ENCODE measurements around the gene IL1R2. TPM values are rescaled to one million over a fixed set of nuclear protein-coding genes. Genes with fewer than 3 reads are reported as not detected.

Gene IL1R2
- total and polyA plus RNA-seq, 2 experiments from 2014 or later = not detected

GRCh38 chr2:102060047-102060446 is 68.3 kb downstream of the IL1R2 start (continued):
- no peak for TF ChIP-seq CTCF (conservative IDR thresholded peaks at IDR 0.05; ENCODE audit: low read depth in 2 of 2)
- no peak for TF ChIP-seq EZH2 (IDR thresholded peaks at IDR 0.05; ENCODE audit: low read depth, unreplicated experiment)
- no peak for TF ChIP-seq STAT1 (IDR thresholded peaks at IDR 0.05; ENCODE audit: unreplicated experiment)
- no peak for TF ChIP-seq EZH2phosphoT487 (IDR thresholded peaks at IDR 0.05; ENCODE audit: unreplicated experiment)

GRCh38 chr2:102060792-102061191 is 69.0 kb downstream of the IL1R2 start:
- Histone ChIP-seq H2AFZ (no peak overlapping the region), H3K4me3 (no peak overlapping the region), H3K9me2 (ENCODE audit: insufficient read depth) (no peaks in the 10 kb centered on the region; the same call in 1 of the 2 replicates), H3K79me2 (replicated peaks; ENCODE audit: insufficient read depth) (no peaks in the 10 kb centered on the region), H3F3A (replicated peaks; ENCODE audit: low read depth) (no peaks in the 10 kb centered on the region), H3K36me3 (ENCODE audit: insufficient read depth) (no peaks in the 10 kb centered on the region), H4K20me1 (replicated peaks; ENCODE audit: insufficient read depth) (no peaks in the 10 kb centered on the region), H3K4me2 (no peak overlapping the region), H3K4me1 (ENCODE audit: insufficient read depth) (no peaks in the 10 kb centered on the region), H3K27me3 (ENCODE audit: insufficient read depth) (no peaks in the 10 kb centered on the region), H3K27ac (ENCODE audit: low read depth) (no peak overlapping the region)
- Mint-ChIP-seq H3K27ac (no peak overlapping the region), H3K4me3 (no peak overlapping the region), H3K4me1 (peaks cover 8% of the 10 kb centered on the region; the same call in 2 of the 3 replicates), H3K9me3 (no peaks in the 10 kb centered on the region; the same call in 2 of the 3 replicates), H3K27me3 (ENCODE audit: insufficient read depth, low read depth, poor library complexity) (no peaks in the 10 kb centered on the region), H3K36me3 (ENCODE audit: low read depth) (no peaks in the 10 kb centered on the region)
- no peak for ATAC-seq
- DNase-seq (ENCODE audit: low spot score) = no peak
- TF ChIP-seq CTCF (conservative IDR thresholded peaks at IDR 0.05; ENCODE audit: low read depth in 2 of 2) = no peak
- no peak for TF ChIP-seq ZNF462 (CRISPR knock-in tag; IDR thresholded peaks at IDR 0.05)
- no peak for TF ChIP-seq REST (IDR thresholded peaks at IDR 0.05; ENCODE audit: unreplicated experiment)
- no peak for TF ChIP-seq EZH2phosphoT487 (IDR thresholded peaks at IDR 0.05; ENCODE audit: unreplicated experiment)
- no peak for TF ChIP-seq ZNF114 (CRISPR knock-in tag; IDR thresholded peaks at IDR 0.05)
- TF ChIP-seq STAT1 (IDR thresholded peaks at IDR 0.05; ENCODE audit: unreplicated experiment) = no peak
- no peak for TF ChIP-seq EZH2 (IDR thresholded peaks at IDR 0.05; ENCODE audit: low read depth, unreplicated experiment)
- TF ChIP-seq POLR2AphosphoS5 (IDR thresholded peaks at IDR 0.05; ENCODE audit: low read depth) = no peak
- no peak for TF ChIP-seq CREB1 (CRISPR knock-in tag; IDR thresholded peaks at IDR 0.05; ENCODE audit: low read depth)
- TF ChIP-seq NANOG (IDR thresholded peaks at IDR 0.05; ENCODE audit: borderline replicate concordance) = no peak

All from GM23338 (cell line).